HG02623 (cell line): ENCODE data around the gene CBX4.
A peak's percentile ranks its signal among the peaks of the same experiment; 100 is the strongest.

ENCODE experiments used
- ATAC-seq: cut with Tn5 transposase; IDR thresholded peaks from one replicate; pipeline ENCODE4 v1.9.1; 2021; ENCODE audit warnings: moderate library complexity; ENCODE audit not compliant: unreplicated experiment

CBX4 gene

DNA sequence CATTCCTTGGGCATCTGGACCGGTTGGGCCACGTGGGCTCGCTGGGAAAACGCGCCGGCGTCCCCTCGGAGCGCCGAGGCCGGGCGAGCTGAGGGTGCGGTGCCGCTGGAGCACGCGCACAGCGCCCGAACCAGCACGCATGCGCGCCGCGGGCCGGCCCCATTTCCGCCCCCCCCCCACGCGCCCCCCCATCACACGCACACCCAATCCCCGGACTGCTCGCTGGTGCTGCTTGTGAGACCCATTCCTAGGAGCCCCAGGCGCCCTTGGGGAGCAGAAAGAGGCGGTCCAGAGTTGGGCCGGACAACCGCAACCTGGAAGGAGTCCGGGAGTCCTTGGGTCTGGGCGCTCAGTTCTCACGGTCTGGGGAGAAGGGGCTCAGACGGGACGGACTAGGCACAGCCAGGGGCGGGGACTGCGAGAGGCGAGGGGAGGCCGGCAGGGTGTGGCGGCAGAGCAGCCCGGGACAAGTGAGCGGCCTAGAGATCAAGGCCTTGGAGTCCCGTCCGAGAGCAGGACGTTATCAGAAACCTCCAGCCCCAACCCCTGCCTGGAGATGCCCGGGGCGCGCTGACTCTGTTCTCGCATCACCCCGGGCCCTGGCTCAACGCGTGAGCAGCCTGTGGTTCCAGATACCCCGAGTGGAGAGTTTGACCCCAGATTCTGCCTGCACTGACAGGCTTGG is 36.4 kb downstream of the CBX4 start:
- ATAC-seq, result no peak

DNA sequence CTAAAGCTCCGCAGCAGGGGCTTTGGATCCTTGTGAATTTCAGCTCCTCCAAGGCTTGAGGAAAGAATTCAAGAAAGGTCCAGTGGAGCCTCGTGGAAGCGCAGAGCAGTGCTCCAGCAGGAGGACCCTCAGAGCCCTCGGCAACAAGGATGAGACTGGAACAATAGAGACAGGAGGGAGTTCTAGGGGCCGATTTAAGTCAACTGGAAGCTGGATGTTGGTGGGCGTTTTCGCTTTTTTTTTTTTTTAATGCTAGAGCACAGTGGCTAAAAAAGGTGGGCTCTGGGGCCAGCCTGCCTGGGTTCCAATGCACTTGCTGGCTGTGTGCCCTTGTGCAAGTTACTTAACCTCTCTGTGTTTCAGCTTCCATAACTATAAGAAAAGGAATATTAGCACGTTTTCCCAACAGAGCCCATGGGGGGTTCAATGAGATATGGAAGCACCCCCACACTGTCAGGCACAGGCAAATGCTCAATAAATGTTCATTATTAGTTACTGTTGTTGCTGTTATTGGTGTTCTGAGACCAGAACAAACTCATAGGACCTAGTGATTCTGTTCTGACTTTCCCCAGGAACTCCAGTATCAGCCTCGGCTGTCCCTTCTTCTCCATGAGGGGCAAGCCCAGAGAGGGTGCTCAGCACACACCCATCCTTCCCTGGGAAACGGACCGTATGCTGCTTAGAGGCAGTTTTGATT is 37.1 kb downstream of the CBX4 start:
- no peak for ATAC-seq

DNA sequence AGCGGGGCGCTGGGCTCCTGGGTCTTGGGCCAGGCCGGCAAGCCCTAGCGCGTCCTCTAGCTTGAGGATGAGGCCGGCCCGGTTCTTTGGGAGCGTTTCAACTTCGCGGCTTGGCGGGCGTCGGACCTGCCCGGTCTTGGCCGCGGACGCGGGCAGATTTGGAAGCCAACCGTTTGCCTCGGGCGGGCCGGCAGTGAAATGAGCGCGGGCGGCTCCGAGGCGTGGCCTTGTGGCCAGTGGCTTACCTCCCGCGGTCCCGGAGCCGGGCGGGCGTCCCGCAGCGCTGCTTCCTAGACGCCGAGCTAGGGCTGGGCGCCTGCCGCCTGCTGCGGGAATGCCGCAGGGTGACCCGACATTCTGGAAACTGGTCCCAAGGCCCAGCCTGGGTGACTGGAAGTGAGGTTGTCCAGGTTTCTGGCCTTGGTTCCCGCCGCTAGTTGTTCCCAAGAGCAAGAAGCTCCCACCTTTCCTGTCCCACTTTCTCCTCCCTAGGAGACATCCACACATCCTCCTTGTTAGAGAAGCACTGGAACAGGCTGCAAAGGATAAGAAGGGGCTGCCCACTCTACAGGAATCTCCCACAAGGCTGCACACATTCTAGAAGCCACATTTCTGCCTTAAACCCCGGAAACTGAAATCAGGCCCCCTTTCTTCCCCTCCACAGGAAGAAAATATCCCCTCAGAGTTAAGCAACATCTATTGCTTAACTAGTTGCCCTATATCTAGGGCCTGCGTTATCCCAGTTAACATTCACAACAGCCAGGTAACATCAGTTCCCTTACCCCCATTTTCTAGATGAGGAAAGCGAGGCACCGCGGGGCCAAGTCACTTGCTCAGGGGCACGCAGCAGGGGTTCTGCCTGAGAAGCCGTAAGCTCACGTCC is 37.8 kb downstream of the CBX4 start:
- ATAC-seq, result no peak

DNA sequence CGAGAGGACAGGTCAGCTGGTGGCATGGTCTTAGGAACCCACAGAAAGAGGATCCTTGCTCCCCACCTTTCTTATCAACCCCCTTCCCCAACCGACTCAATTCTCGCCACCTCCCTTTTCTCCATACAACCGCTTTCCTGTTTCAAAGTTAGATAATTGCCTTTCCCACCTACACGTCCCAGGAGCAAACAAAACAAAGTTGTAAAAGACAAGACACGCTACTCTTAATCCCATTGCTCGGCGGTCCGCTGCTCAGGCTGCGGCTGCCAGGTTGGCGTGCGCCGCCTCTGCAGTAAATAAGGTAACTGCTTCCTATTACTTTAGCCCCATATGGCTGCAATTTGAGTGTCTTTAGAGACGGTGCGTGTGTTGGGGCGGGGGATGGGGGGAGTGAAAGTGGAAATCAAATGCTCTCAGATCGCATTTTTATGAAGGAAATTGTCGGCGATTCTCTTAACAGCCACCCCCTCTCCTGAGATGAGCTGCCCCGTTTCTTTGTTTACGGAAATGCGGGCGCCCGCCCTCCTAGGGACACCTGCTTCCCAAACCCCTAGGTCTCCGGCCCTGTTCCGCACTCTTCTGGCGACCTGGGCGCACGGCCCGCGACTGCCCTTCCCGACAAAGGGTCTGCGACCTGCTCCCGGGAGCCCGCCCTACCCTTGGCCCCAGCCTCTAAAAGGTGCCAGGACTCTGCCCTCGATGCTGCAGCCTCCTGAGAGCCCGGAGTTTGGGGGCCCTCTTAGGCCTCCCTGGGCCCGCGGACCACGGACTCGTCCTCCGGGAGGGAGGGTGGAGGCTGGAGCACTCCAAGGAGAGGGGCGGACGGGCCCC is 38.7 kb downstream of the CBX4 start:
- ATAC-seq, result no peak

- ATAC-seq, result no peak
Observed at GRCh38 chr17:79799538-79800324, 39.5 kb downstream of the CBX4 start.

- no peak for ATAC-seq
Observed at GRCh38 chr17:79799174-79799537, 40.1 kb downstream of the CBX4 start.

DNA sequence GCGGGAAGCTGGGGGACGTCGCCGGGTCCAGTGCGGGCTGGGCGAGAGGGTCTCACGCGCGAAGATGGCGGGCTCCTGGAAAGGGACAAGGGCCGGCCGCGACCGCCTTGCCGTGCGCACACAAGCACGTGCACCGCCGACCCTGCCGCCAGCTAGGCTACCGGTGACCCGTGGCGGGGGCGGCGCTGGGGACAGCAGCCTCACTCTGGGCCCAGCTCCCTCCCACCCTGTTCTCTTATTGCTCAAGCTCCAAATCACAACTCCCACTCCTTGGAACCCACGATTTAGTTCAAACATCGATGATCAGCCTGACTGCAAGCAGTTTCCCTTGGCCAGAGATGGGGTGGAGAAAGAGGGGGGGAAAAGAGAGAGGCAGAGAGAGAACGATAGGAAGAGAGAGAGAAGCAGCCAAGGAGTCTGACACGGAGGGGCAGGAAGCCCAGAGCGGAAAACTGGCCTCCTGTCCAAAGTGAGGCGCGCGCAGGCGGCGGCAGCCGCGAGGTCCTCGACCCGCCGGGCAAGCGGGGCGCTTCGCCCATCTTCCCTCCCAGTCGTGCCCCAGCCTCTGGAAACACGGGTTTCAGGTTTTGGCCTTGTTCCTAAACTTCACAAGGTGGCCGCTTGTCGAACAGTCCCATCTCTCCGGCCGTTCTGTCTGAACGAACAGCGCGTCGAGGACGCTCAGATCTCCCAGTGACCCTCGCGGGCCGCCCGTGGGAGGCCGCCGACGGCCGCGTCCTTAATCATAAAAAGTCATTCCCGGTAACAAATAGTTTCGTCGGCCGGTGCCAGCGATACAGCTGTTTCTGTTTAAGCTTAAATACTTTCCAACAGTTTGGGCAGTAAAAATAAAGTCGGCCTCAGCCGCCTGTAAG is 40.7 kb downstream of the CBX4 start:
- no peak for ATAC-seq

GRCh38 chr17:79797492-79798298 is 41.5 kb downstream of the CBX4 start:
- no peak for ATAC-seq

- peak; percentile 79 for ATAC-seq
Observed at GRCh38 chr17:79796763-79797491, 42.3 kb downstream of the CBX4 start, which contains the start of gene CBX8. CBX8 (minus strand) TSS chr17:79797077; CDS start chr17:79796998, 79 bp downstream.

DNA sequence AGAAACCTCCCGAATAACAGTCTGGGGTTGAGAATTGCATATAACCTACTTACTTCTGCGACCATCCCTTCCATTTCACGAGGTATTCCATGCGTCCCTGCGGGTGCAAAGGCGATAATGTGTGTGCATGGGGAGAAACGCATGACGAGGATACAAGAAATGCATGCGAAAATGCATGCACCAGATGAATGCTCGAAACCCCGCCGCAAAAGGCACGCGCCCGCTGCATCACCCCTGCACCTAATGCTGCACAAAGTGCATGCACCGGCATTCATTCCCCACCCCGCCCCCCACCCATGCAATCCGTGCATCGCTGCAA is 42.8 kb downstream of the CBX4 start:
- no peak for ATAC-seq

DNA sequence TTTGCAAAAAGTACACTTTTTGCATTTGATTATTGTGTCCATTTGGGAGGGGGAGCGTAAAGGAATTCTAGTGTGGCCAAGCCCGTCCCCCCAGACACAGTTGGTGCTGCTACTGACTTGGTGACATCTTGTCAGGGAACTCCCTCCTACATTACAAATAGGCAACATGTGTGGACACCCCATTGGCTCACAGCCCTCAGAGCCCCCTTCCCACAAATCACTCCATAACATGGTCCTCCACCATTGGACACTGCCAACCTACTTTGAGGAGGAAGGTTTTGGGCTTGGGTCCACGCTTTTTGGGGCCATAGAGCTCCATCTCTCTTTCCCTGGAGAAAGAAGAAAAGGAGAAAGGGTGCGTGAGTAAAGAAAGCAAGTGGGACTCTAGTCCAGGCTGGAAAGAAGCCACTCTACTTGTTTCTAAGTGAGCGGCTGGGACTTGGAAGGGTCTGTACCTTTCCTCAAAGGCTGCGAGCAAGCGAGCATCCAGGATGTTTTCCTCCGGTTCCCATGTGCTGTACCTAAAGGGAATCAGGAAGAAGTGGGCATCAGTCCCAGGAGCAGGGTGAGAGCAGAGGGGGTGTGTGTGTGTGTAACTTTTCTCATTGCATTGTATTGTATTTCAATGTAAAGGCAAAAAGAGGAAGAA is 43.3 kb downstream of the CBX4 start:
- no peak for ATAC-seq

DNA sequence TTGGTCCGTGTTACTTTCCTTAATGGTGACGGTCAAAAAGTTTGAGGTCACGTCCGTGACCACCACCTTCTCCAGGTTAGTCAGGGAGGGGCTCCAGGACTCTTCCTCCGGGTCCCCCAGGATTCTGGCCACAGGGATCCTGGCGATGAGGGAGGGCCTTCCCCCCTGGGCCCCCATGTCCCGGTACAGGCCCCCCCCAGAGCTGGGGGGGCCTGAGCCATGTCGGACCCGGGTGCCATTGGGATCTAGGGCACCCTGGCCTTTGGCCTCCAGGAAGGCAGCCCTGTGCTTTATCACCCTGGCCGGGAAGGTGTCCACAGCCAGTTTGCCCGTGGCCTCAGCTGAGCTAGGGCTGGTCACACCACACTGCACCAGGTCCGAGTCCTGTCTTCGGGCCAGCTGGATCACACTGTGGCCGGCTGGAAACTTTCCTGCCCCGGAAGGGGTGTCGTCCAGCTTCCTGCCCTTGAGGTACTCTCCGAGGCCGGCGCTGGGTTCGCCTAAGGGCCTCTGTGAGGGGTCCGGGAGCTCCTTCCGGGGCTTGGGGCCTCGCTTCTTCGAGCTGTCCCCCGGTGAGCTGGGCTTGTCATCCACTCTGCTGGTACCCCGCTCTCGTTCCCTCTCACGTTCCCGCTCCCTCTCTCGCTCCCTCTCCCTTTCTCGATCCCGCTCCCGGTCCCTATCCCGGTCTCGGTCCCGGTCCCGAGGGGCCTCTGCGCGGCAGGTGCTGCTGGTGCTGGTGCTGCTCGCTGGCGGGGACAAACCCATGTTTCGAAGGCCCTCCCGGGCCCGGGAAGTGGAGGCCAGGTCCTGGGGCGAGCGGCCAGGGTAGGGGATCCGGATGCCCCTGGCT is 44.4 kb downstream of the CBX4 start:
- no peak for ATAC-seq

- no peak for ATAC-seq
Observed at GRCh38 chr17:79793924-79794304, 45.3 kb downstream of the CBX4 start.

- ATAC-seq, result no peak
Observed at GRCh38 chr17:79792984-79793923, 46.0 kb downstream of the CBX4 start.

GRCh38 chr17:79792341-79792871 is 46.8 kb downstream of the CBX4 start:
- no peak for ATAC-seq
